Testis (tissue), 2 donors: Measurements from ENCODE around the gene PCDHGA1.

Experiments used
- POLR2A ChIP-seq: fragments of 450-650 bp; IDR thresholded peaks from one replicate; pipeline ENCODE4 v1.6.1; 2017; ENCODE audit warnings: antibody characterized with exemption, mild to moderate bottlenecking, moderate library complexity
- TF ChIP-seq, protein P1 (sequence below), 3 experiments: fragments of 450-650 bp in 2 of 3; fragments of 200-600 bp in 1 of 3; sonication (generic) in 1 of 3; IDR thresholded peaks; one replicate each; pipeline ENCODE4 v1.5.1; 2016 to 2019; ENCODE audit warnings: antibody characterized with exemption in 3 of 3, mild to moderate bottlenecking in 2 of 3, moderate library complexity in 1 of 3

DNA sequence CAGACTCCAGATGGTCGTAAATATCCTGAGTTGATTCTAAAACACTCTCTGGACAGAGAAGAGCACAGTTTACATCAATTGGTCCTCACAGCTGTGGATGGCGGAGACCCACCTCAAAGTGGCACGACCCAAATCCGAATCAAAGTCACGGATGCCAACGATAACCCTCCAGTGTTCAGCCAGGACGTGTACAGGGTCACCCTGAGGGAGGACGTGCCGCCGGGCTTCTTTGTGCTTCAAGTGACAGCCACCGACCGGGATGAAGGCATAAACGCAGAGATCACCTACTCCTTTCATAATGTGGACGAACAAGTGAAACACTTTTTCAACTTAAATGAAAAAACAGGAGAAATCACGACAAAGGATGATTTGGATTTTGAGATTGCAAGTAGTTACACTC lies 30.4 kb downstream of the PCDHGA1 start:
- TF ChIP-seq, protein P1, sequence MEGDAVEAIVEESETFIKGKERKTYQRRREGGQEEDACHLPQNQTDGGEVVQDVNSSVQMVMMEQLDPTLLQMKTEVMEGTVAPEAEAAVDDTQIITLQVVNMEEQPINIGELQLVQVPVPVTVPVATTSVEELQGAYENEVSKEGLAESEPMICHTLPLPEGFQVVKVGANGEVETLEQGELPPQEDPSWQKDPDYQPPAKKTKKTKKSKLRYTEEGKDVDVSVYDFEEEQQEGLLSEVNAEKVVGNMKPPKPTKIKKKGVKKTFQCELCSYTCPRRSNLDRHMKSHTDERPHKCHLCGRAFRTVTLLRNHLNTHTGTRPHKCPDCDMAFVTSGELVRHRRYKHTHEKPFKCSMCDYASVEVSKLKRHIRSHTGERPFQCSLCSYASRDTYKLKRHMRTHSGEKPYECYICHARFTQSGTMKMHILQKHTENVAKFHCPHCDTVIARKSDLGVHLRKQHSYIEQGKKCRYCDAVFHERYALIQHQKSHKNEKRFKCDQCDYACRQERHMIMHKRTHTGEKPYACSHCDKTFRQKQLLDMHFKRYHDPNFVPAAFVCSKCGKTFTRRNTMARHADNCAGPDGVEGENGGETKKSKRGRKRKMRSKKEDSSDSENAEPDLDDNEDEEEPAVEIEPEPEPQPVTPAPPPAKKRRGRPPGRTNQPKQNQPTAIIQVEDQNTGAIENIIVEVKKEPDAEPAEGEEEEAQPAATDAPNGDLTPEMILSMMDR (IDR thresholded peaks at IDR 0.05), result no peak
- no peak for TF ChIP-seq POLR2A
